HG03039 (cell line): ENCODE measurements around the gene ASTN2.
A peak's percentile ranks its signal among the peaks of the same experiment; 100 is the strongest.

Experiments used
- ATAC-seq: cut with Tn5 transposase; IDR thresholded peaks from one replicate; pipeline ENCODE4 v1.9.1; 2021; ENCODE audit warnings: mild to moderate bottlenecking, moderate library complexity; ENCODE audit not compliant: unreplicated experiment

ASTN2 gene

DNA sequence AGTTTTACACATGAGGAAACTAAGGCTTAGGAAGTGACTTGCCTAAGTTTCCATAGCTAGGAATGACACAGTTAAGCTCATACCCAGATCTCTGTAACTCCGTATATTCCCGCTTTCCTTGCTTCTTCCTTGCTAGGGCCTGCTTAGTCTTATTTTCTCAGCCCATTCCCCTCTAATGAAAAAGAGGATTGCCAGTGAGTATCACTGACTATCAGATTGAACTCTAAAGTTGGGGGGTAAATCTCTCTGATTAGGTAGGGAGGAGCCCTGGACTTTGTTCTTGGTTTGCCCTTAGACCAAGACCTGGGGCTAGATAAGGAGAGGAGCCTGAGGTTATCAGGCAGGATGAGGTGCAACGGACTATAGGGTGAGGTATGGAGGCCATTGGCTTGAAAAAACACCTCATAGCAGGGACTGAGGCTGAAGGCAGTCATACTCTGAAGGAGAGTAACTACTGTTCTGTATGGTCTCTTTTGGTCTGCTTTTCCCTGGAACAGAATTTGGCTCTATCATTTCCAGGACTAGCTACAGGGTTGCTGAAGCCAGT, 725.3 kb downstream of the ASTN2 start:
- ATAC-seq: no peak

DNA sequence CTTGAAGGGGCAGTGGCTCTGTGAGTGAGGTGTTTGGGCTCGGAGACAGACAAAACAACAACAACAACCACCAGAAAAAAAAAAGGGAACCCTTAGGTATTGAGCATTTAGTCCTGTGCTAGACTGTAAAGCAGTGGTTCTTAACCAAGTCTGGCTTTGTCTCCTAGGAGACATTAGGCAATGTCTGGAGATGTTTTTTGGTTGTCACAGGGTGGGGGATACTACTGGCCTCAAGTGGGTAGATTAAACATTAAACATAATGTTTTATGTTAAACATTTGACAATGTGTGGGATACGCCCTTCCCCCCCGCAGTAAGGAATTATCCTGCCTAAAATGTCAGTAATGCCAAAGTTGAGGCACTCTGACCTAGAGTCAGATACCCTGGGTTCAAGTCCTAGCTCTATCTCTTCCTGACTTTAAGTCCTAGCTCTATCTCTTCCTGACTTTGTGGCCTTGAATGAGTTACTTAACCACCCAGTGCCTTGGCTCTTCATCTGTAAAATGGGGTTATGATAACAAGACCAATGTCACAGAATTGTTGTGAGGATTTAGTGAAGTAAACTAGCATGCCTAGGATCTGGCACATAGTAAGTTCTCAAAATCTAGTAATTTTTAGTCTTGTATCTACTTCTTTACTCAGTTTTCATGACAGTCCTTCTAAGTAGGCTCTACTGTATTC, 725.9 kb downstream of the ASTN2 start:
- ATAC-seq: no peak

DNA sequence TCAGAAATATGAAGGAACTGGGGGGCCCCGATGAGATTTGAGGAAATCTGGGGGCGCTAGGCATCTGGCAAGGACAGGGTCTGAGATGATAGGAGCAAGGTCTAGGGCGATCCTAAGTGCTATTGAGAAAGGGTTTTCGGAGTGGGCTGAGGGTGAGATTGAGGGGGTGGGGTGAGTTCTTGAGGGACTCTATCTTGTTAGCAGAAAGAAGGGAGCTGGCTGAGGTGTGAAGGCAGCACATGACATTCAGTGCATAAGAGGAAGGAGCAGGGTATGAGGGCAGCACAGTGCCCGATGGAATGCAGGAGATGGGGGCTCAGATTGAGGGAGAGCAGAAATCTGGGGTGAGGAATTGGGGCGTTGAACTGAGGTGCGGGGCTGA, 727.1 kb downstream of the ASTN2 start:
- ATAC-seq: no peak

DNA sequence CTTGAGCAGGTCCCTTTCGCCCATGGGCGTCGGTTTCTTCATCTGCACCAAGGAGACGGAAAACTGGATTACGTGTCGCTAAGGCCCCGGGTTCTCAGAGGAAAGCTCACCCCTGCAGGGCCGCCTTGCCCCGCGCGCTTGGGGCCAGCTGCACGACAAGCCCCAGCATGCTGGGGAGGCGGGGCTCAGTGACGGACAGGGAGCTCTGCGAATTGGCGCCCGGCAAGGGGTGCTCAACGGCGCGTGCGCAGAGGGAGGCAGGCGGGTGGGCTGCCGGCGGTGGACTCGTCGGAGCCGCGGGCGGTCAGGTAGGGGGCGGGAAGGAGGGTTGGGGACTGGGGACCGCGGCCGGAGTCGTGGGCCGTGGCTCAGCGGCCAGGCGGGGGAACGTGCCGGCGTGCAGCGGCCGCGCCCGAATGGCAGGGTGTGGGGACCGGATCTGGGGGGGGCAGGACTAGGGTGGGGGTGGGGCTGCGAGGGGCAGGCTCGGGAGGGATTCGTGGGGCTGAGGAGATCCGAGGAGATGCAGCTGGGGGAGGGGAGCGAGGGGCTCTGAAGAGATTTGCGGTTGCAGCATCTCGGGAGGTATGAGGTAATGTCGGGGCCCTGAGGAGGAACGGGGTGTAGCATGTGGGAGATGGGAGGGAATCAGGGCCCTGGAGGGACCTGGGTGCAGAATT, 727.6 kb downstream of the ASTN2 start, which contains the start of gene TRIM32:
Gene TRIM32, plus strand, starts transcription at position 232 of the 680 bp plus-strand sequence. CDS start 10,438 bp downstream, outside the sequence.
- peak; percentile 99 for ATAC-seq

DNA sequence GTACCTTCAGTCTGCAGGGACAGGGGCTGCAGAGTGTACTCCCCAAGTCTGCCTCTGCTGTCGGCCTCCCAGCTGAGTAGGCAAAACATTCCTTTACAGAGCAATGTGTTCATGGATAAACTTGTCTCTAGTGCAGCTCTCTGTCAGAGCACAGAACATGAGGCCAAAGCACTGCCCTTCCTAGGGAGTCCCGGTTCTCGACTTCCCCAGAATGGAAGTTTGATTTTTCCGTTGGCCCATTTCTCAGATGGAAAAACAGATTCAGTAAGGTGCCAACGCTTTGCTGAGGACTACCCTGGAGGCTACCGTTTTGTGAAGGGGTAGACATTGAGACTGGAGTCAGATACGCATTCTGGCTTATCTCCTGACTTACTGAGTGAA, 728.2 kb downstream of the ASTN2 start:
- peak; percentile 27 for ATAC-seq

DNA sequence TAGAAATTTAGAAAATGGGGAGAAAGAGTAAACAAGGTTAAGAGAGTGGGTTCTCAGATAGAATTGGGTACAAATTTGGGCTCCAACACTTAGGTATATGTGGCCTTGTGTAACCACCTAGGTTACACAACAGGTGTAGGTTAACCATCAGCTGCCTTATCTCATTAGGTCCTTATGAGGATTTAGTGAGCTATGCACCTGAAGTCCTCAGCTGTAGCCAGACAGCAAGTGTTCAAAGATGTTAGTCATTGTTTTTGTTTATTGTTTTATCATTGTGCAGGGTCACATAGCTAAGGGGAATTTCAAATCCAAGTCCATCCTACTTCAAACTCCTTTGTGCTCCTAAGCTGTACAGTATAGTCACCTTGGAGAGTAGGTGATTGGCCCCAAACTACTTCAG, 728.7 kb downstream of the ASTN2 start:
- no peak for ATAC-seq

DNA sequence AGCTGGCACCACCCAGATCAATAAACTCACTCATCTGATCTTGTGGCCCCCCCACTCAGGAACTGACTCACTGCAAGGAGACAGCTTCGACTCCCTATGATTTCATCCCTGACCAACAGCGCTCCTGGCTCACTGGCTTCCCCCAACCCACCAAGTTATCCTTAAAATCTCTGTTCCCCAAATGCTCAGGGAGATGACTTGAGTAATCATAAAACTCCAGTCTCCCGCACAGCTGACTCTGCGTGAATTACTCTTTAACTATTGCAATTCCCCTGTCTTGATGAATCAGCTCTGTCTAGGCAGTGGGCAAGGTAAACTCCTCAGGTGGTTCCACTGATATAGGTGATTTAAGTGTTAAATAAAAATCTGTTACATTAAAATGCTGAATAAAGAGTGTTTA, 729.7 kb downstream of the ASTN2 start:
- ATAC-seq: no peak

DNA sequence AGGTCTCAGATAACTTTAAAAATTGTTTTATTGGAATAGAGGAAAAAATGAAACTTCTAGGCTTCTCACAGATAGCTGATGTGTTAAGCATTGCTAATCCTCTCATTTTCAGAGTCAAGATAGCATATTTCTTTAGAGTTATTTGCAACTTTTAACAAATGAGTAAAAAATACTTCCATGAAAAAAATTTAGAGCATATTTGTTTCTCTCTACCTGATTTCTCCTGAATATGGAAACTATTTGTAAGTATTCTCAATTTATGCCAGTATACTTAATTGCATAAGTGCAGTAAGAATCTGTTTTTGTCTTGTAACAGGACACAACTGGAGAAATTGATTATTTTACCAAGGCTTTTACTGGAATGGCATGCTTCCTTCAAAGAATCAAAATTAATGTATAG, 731.3 kb downstream of the ASTN2 start:
- ATAC-seq: no peak

DNA sequence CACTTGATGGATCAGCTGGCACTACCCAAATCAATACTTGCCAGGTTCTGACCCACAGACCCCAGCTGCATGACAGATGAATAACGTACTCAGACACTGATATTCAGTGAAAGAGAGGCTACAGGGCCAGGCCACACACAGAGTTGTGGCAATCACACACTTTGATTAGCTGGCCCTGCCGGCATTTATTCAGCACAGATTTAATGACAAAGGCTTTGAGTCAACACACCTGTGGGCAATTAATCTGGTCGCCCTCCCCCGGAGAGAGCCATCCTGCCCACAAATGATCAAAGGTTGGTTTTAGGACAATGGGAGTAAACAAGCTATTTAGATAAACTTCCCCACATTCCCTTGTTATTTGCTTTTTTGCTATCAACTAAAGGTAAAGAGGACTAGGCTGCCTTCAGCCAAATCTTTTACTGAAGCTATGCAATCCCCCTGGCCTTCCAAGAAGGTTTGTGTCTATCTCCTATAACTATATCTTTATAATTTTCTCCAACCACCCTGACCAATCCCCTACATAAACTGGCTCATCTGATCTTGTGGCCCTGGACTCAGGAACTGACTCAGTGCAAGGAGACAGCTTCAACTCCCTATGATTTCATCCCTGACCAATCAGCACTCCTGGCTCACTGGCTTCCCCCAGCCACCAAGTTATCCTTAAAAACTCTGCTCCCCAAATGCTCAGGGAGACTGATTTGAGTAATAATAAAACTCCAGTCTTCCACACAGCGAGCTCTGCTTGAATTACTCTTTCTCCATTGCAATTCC, 740.5 kb downstream of the ASTN2 start:
- ATAC-seq: no peak

DNA sequence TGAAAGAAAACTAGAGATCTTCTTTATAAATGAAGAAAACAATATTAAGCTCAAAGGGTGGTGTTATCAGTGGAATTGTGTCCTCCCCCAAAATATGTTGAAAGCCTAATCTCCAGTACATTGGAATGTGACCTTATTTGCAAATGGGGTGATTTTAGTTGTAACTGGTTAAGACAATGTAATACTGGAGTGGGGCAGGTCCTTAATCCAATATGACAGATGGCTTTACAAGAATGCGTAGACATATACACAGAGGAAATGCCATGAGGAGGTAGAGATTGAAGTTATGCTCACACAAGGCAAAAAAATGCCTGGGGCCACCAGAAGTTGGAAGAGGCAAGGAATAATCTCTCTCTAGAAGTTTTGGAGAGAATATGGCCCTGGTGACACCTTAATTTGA, 741.5 kb downstream of the ASTN2 start:
- no peak for ATAC-seq

DNA sequence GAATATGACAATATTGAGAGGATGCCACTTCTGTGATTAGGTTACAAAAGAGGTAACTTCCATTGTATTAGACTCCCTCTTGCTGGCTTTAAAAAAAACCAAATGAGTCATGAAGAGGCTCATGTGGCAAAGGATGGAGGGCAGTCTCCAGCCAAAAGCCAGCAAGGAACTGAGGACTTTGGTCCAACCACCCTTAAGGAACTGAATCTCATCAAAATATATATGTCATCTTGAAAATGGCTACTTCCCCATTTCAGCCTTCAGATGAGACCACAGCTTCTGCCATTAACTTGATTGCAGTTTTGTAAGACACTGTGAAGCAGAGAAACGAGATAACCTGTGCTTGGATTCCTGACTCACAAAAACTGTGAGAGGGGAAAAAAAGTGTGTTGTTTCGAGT, 743.3 kb downstream of the ASTN2 start:
- no peak for ATAC-seq

DNA sequence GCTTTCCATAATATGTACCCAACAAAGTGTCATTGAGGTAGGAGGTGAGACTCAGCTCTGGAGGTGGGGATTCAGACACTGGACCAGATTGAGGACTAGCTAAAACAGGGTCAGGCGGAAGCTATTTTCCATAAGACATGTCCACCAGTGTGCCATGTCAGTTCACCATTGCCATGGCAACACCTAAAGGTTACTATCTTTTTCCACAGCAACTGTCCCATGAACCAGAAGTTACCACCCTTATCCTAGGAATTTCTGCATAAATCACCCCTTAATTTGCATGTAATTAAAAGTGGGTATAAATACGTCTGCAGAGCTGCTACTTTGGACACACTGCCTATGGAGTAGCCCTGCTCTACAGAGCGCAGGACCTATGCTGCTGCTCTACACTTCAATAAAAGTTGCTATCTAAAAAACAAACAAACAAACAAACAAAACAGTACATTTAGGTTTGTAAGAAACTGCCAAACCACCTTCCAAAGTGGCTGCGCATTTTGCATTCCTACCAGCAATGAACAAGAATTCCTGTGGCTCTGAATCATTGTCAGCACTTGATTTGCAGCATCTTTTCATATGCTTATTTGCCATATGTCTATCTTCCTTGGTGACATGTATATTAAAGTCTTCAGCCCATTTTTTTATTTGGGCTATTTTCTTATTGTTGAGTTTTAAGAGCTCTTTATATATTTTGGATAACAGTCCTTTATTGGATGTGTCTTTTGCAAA, 745.7 kb downstream of the ASTN2 start:
- ATAC-seq: no peak

DNA sequence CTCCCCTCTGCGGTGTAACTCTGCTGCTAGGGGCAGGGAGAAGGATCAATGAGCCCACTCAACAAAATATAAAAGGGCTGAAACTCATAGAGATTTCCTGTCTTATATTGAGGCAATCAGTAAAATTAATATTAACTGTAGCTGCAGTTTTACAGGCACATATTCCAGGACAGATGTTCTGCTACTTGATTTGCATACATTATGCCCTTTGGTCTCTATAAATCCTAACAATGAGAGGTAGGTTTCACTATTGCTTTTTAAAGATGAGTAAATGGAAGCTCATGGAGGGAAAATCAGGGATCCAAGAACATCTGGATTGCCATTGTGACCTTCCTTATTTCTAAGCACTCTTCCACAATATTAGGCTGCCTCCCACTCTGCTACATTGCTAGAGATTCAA, 751.3 kb downstream of the ASTN2 start:
- ATAC-seq: no peak

DNA sequence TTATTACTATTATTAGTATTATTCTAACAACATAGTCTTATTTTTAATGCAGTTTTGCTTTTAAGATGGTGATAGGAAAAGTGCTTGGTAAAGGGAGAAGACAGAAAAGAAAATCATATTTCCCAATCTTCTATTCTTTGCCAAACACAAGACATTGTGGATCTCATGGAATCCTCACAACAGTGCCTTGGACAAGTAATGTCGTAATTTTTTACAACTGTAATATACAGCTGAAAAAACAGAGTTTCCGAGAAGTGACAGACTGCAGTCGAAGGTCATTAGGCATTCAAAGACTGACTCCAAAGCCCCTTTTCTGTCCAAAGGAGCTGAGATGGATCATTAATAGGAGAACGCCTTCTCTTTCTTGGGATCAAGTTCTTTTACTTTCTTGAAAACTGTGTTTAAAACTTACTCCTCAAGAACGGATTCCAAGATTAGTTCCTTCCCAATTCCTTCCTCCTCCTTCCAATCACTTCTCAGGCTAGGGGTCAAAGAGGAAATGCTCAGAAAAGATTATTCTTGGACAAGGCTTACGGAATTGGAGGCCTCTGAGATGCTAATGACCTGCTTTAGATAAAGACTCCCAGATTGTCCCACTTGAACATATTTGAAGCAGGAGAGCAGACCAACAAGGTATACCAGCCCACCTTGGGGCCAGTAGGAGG, 752.1 kb downstream of the ASTN2 start:
- no peak for ATAC-seq

DNA sequence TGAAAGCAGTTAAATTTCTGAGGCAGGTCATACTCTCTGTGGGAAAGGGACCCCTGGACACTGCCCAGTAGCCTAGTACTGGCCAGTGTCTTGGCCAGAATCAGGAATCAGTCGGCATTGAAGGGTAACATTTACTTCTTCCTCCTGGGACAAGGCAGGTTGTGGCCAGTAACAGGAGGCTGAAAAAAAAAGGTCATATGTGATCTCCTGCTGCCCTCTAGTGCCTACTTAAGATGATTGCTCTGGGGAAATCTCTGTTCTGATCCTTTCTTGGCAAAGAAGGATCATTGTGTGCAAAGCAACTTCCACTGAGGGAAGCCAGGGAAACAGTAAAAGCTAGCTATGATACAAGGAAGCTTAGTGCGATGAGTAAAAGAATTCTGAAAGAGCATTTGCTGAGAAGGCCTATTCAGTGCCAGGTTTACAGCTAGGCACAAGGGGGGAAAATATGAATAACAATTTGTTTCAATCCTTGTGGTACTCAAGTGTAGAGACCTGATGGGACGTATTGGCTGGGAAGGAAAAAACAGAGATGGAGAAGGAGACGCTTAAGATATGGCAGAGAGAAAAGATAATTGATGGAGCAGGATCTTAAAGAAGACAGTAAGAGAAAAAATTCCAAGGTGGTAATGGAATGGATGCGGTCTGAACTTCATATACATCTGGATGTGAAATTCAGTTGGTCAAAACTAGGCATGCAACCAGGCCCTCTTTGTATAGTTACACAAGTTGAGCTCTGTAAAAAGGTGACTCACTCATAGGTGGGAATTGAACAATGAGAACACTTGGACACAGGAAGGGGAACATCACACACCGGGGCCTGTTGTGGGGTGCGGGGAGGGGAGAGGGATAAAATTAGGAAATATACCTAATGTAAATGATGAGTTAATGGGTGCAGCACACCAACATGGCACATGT, 753.6 kb downstream of the ASTN2 start:
- ATAC-seq: peak; percentile 54

DNA sequence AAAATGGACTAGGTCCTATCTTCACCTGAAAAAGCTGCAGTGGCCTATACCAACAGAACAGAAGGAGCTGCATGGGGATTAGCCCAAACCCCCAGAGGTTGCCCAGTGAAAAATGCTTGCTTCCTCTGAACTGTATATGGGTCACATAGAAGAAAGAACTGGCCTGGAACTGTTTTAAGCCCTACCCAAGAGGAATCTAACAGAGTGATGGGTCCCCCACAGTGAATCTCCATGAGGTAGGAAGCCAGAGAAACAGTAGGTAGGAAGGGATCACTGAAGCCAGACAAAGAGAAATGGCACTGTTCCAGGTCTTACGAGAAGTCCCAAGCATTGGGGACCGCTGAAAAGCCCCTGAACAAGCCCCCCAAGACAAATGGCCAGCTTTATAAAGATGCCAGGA, 756.6 kb downstream of the ASTN2 start:
- ATAC-seq: no peak

DNA sequence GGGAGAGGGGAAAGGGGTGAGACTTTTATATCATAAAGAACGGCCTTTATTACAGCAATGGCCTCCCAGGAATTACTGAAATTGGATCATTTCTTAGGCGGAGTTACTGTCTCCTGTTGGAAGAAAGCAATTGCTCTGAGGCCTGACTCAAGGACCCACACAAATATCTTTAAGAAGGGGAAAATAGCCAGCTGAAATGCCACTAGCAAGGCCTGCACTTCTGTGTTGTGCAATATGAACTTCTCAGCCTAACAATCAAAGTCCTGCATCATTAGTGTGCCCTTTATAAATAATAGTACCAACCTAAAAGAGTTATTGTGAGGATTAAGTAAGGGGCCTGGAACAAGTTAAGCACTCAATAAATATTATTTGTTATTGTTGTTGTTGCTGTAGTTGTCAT, 757.9 kb downstream of the ASTN2 start:
- ATAC-seq: no peak

DNA sequence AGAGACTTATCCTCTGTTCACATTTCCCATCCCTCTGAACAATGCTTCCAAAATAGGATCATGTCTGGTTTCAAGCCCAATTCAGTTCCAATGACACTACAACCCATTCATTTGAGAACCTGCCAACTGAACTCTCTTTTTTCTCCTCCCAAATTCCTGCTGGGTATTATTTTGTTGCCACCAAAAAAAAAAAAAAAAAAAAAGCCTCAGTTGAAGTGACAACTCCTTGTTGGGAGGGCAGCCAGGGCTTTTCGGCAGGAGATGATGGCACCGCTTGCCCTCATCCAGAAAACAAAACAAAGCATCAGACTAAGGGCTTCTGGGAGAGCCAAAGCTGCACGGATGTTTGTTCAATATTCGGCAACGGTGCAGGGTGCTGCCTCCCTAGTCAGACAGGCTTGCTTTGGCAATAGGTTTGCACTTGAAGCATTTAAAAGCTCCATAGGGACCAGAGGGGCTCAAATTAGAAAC, 758.3 kb downstream of the ASTN2 start:
- ATAC-seq: no peak

DNA sequence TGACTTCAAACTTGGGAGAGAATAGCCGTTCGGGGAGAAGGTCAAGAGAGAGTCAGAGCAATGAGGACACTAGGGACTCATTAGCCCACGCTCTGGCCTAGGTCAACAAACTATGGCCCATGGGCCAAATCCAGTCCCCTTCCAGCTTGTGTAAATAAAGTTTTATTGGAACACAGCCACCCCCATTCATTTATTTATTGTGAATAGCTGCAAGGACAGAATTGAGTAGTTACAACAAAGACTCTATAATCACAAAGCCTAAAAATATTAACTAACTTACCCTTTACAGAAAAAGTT, 760.9 kb downstream of the ASTN2 start:
- ATAC-seq: no peak
